NB4 (cell line): ENCODE results near the gene EHF.

Experiments
- CTCF ChIP-seq: IDR thresholded peaks from one replicate; pipeline ENCODE4 v1.5.1; 2012; ENCODE audit warnings: low read depth, low read length
- MYC ChIP-seq: IDR thresholded peaks from 2 replicates; pipeline ENCODE4 v1.6.1; 2011; ENCODE audit warnings: low read depth, low read length
- POLR2A ChIP-seq: IDR thresholded peaks from 2 replicates; pipeline ENCODE4 v1.6.1; 2011; ENCODE audit warnings: mild to moderate bottlenecking; ENCODE audit not compliant: insufficient read length; ENCODE audit errors: extremely low read depth
- TF ChIP-seq, protein P1 (sequence below): IDR thresholded peaks from 2 replicates; pipeline ENCODE4 v1.6.1; 2011; ENCODE audit warnings: low read depth, low read length

DNA sequence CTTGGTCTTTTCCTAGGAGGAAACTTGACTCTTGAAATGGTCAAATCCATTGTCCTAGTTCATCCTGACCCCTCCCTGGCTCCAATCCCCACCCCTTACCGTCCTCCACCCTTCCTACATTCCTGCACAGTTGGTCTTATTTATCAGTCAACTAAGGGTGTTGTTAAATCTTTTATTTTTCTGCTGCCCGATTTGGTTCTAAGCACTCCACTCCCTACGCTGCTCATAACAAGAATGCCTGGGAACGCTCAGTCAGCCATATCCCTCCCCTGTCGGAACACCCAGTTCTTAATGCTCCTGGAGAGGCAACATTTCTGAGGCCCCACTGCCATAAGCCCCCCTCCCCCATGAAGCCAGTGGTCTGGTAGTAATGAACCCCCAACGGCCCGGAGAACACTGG, 9.7 kb downstream of the EHF start:
- no peak for TF ChIP-seq CTCF
- TF ChIP-seq POLR2A = no peak
- no peak for TF ChIP-seq MYC
- TF ChIP-seq, protein P1, sequence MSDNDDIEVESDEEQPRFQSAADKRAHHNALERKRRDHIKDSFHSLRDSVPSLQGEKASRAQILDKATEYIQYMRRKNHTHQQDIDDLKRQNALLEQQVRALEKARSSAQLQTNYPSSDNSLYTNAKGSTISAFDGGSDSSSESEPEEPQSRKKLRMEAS = no peak
